ENCODE data around the gene GTF3C5. TPM values are rescaled to one million over a fixed set of nuclear protein-coding genes. Genes with fewer than 3 reads are reported as not detected.

GTF3C5 gene
- total RNA-seq, 2 donors from 2014 or later: 89.7 to 94.6 TPM

GRCh38 chr9:133103987-133104505, 73.2 kb downstream of the GTF3C5 start:
- H3K27ac ChIP-seq (ENCODE audit: low read depth, low read length): no peak overlapping the region
- Mint-ChIP-seq H3K27ac (no peak overlapping the region), H3K36me3 (ENCODE audit: low read depth) (peaks cover 51% of the 10 kb centered on the region), H3K4me3 (no peak overlapping the region), H3K9me3 (no peaks in the 10 kb centered on the region), H3K27me3 (ENCODE audit: insufficient read depth) (no peaks in the 10 kb centered on the region), H3K4me1 (no peaks in the 10 kb centered on the region)
- no peak for DNase-seq
- no peak overlapping the region for H3K4me3 ChIP-seq (ENCODE audit: low read length)
- H3K27me3 ChIP-seq (ENCODE audit: control insufficient read depth, insufficient read depth, low read length, poor library complexity, severe bottlenecking): no peaks in the 10 kb centered on the region
- H3K9me3 ChIP-seq (ENCODE audit: control insufficient read depth, low read length): no peaks in the 10 kb centered on the region
- no peaks in the 10 kb centered on the region for H3K4me1 ChIP-seq (ENCODE audit: control insufficient read depth, insufficient read depth, low read length)
- no peak overlapping the region for H3K9ac ChIP-seq (ENCODE audit: extremely low read depth, low read length, poor library complexity, severe bottlenecking)
- no peak for TF ChIP-seq CTCF (conservative IDR thresholded peaks at IDR 0.05)
- 87 to 90% methylated on average over 6 to 12 of the region's 12 CpGs for whole genome bisulfite sequencing, 2 experiments (ENCODE audit: insufficient coverage in 1 of 2, insufficient read length in 1 of 2)
- peaks cover 46% of the 10 kb centered on the region for H3K36me3 ChIP-seq (ENCODE audit: control insufficient read depth, insufficient read depth, low read length)

- Histone ChIP-seq H3K36me3 (ENCODE audit: control insufficient read depth, insufficient read depth, low read length) (peaks cover 53% of the 10 kb centered on the region), H3K4me3 (ENCODE audit: low read length) (no peak overlapping the region), H3K27me3 (ENCODE audit: control insufficient read depth, insufficient read depth, low read length, poor library complexity, severe bottlenecking) (no peaks in the 10 kb centered on the region), H3K27ac (ENCODE audit: low read depth, low read length) (no peak overlapping the region), H3K9ac (ENCODE audit: extremely low read depth, low read length, poor library complexity, severe bottlenecking) (no peak overlapping the region), H3K4me1 (ENCODE audit: control insufficient read depth, insufficient read depth, low read length) (no peaks in the 10 kb centered on the region), H3K9me3 (ENCODE audit: control insufficient read depth, low read length) (no peaks in the 10 kb centered on the region)
- 94 to 97% methylated on average over 9 to 15 of the region's 15 CpGs for WGBS, 2 experiments (ENCODE audit: insufficient coverage in 1 of 2, insufficient read length in 1 of 2)
- H3K27ac Mint-ChIP-seq: no peak overlapping the region
- no peak for TF ChIP-seq CTCF (conservative IDR thresholded peaks at IDR 0.05)
- H3K27me3 Mint-ChIP-seq (ENCODE audit: insufficient read depth): no peaks in the 10 kb centered on the region
- peaks cover 51% of the 10 kb centered on the region for H3K36me3 Mint-ChIP-seq (ENCODE audit: low read depth)
- H3K9me3 Mint-ChIP-seq: no peaks in the 10 kb centered on the region
- no peak for DNase-seq
- H3K4me3 Mint-ChIP-seq: no peak overlapping the region
- H3K4me1 Mint-ChIP-seq: no peaks in the 10 kb centered on the region
These were observed 74.1 kb downstream of the GTF3C5 start for GRCh38 chr9:133104718-133105460.

GRCh38 chr9:133105461-133105770, 74.6 kb downstream of the GTF3C5 start:
- TF ChIP-seq CTCF (conservative IDR thresholded peaks at IDR 0.05): no peak
- H3K4me3 Mint-ChIP-seq: no peak overlapping the region
- no peaks in the 10 kb centered on the region for H3K9me3 Mint-ChIP-seq
- no peak overlapping the region for H3K27ac Mint-ChIP-seq
- peaks cover 56% of the 10 kb centered on the region for H3K36me3 Mint-ChIP-seq (ENCODE audit: low read depth)
- H3K27me3 Mint-ChIP-seq (ENCODE audit: insufficient read depth): no peaks in the 10 kb centered on the region
- H3K9ac ChIP-seq (ENCODE audit: extremely low read depth, low read length, poor library complexity, severe bottlenecking): no peak overlapping the region
- no peaks in the 10 kb centered on the region for H3K4me1 ChIP-seq (ENCODE audit: control insufficient read depth, insufficient read depth, low read length)
- no peak for DNase-seq
- no peaks in the 10 kb centered on the region for H3K4me1 Mint-ChIP-seq
- peaks cover 52% of the 10 kb centered on the region for H3K36me3 ChIP-seq (ENCODE audit: control insufficient read depth, insufficient read depth, low read length)
- H3K27ac ChIP-seq (ENCODE audit: low read depth, low read length): no peak overlapping the region
- H3K4me3 ChIP-seq (ENCODE audit: low read length): no peak overlapping the region
- H3K27me3 ChIP-seq (ENCODE audit: control insufficient read depth, insufficient read depth, low read length, poor library complexity, severe bottlenecking): no peaks in the 10 kb centered on the region
- WGBS, 2 experiments (ENCODE audit: insufficient coverage in 1 of 2, insufficient read length in 1 of 2): 82% methylated on average over 7 of the region's 7 CpGs; no CpG with 5 or more reads in 1 of the 2 experiments
- H3K9me3 ChIP-seq (ENCODE audit: control insufficient read depth, low read length): no peaks in the 10 kb centered on the region

Data from endodermal cell (in vitro differentiated cells).